GM21576 (cell line): ENCODE measurements around the gene TAGAP.
A peak's percentile ranks its signal among the peaks of the same experiment; 100 is the strongest.

Experiments
- ATAC-seq: cut with Tn5 transposase; IDR thresholded peaks from one replicate; pipeline ENCODE4 v1.9.1; 2021; ENCODE audit warnings: mild to moderate bottlenecking, moderate library complexity; ENCODE audit not compliant: unreplicated experiment

TAGAP gene

GRCh38 chr6:159074120-159074684, 29.4 kb upstream of the TAGAP start:
- ATAC-seq, result no peak

GRCh38 chr6:159071843-159072769, 27.3 kb upstream of the TAGAP start:
- ATAC-seq, result no peak

GRCh38 chr6:159068904-159069578, 24.2 kb upstream of the TAGAP start:
- ATAC-seq, result no peak

GRCh38 chr6:159067334-159067733, 22.5 kb upstream of the TAGAP start:
- ATAC-seq, result no peak

- no peak for ATAC-seq
These were observed 21.7 kb upstream of the TAGAP start for GRCh38 chr6:159066483-159066882.

- ATAC-seq, result no peak
These were observed 21.1 kb upstream of the TAGAP start for GRCh38 chr6:159065759-159066329.

- ATAC-seq, result no peak
These were observed 20.3 kb upstream of the TAGAP start for GRCh38 chr6:159065091-159065490.

GRCh38 chr6:159064477-159064876, 19.7 kb upstream of the TAGAP start:
- no peak for ATAC-seq

GRCh38 chr6:159063549-159063948, 18.8 kb upstream of the TAGAP start:
- no peak for ATAC-seq

GRCh38 chr6:159062976-159063375, 18.2 kb upstream of the TAGAP start:
- peak; percentile 13 for ATAC-seq

GRCh38 chr6:159062564-159062945, 17.8 kb upstream of the TAGAP start:
- peak; percentile 57 for ATAC-seq

- peak; percentile 75 for ATAC-seq
These were observed 17.2 kb upstream of the TAGAP start for GRCh38 chr6:159061805-159062563.

GRCh38 chr6:159061146-159061545, 16.4 kb upstream of the TAGAP start:
- ATAC-seq, result no peak

GRCh38 chr6:159059885-159060506, 15.2 kb upstream of the TAGAP start:
- ATAC-seq, result no peak

- no peak for ATAC-seq
These were observed 14.3 kb upstream of the TAGAP start for GRCh38 chr6:159059141-159059540.

GRCh38 chr6:159056899-159057298, 12.1 kb upstream of the TAGAP start:
- ATAC-seq, result no peak

GRCh38 chr6:159056432-159056831, 11.6 kb upstream of the TAGAP start:
- ATAC-seq, result no peak

- no peak for ATAC-seq
These were observed 11.2 kb upstream of the TAGAP start for GRCh38 chr6:159056003-159056402.

GRCh38 chr6:159053781-159054398, 9.1 kb upstream of the TAGAP start:
- ATAC-seq, result no peak

GRCh38 chr6:159052720-159053119, 7.9 kb upstream of the TAGAP start:
- ATAC-seq, result no peak
